ENCODE results near the gene PRDM15.

GRCh38 chr21:41769111-41769510, 110.0 kb downstream of the PRDM15 start:
- TF ChIP-seq CTCF (conservative IDR thresholded peaks at IDR 0.05; ENCODE audit: low read depth, low read length) (no peak), EZH2 (IDR thresholded peaks at IDR 0.05; ENCODE audit: borderline replicate concordance, low read depth, low read length, poor library complexity, severe bottlenecking) (no peak)

All from A673 (cell line).